ENCODE results near the gene LRRC75A.

LRRC75A gene

GRCh38 chr17:16494059-16494458 lies 2.1 kb upstream of the LRRC75A start:
- Histone ChIP-seq H3K4me1 (ENCODE audit: insufficient read depth, low read length) (peaks cover 25% of the 10 kb centered on the region), H3K27me3 (ENCODE audit: insufficient read depth, low read length, poor library complexity) (peaks cover 39% of the 10 kb centered on the region), H3K36me3 (ENCODE audit: insufficient read depth, low read length) (no peaks in the 10 kb centered on the region), H3K9ac (ENCODE audit: low read depth, low read length) (no peak overlapping the region), H2AFZ (ENCODE audit: low read depth, low read length) (no peak overlapping the region), H3K9me3 (ENCODE audit: insufficient read depth, low read length, severe bottlenecking) (no peaks in the 10 kb centered on the region), H3K4me2 (ENCODE audit: insufficient read depth, low read length) (no peak overlapping the region), H4K20me1 (ENCODE audit: insufficient read depth, low read length) (peaks cover 4% of the 10 kb centered on the region; the same call in 1 of the 2 replicates), H3K4me3 (ENCODE audit: low read depth in 1 of 2, low read length in 2 of 2) (no peak overlapping the region), H3K27ac (ENCODE audit: low read length) (no peak overlapping the region), H3K79me2 (ENCODE audit: insufficient read depth, low read length) (no peaks in the 10 kb centered on the region)
- ATAC-seq (ENCODE audit: insufficient read depth, low read depth): no peak
- DNase-seq: no peak
- TF ChIP-seq EZH2 (IDR thresholded peaks at IDR 0.05; ENCODE audit: borderline replicate concordance, low read depth, low read length, severe bottlenecking) (no peak), CTCF (IDR thresholded peaks at IDR 0.05; ENCODE audit: borderline replicate concordance, extremely low read depth, low read length, poor library complexity, severe bottlenecking) (no peak)

GRCh38 chr17:16493531-16494046 lies 1.6 kb upstream of the LRRC75A start:
- Histone ChIP-seq H3K4me2 (ENCODE audit: insufficient read depth, low read length) (no peak overlapping the region), H3K4me1 (ENCODE audit: insufficient read depth, low read length) (peaks cover 25% of the 10 kb centered on the region)

GRCh38 chr17:16492613-16493530 lies 879 bp upstream of the LRRC75A start:
- TF ChIP-seq CTCF (IDR thresholded peaks at IDR 0.05; ENCODE audit: borderline replicate concordance, extremely low read depth, low read length, poor library complexity, severe bottlenecking) (no peak), EZH2 (IDR thresholded peaks at IDR 0.05; ENCODE audit: borderline replicate concordance, low read depth, low read length, severe bottlenecking) (no peak)
- H3K9ac ChIP-seq (ENCODE audit: low read depth, low read length): peak overlapping the region; percentile 53; the same call in 1 of the 2 replicates
- H3K4me2 ChIP-seq (ENCODE audit: insufficient read depth, low read length): peak overlapping the region; percentile 73
- H3K9me3 ChIP-seq (ENCODE audit: insufficient read depth, low read length, severe bottlenecking): no peaks in the 10 kb centered on the region
- H3K4me3 ChIP-seq (ENCODE audit: low read depth in 1 of 2, low read length in 2 of 2): peak overlapping the region; percentile 12 to 55; a peak in 2 of 4 replicates
- peaks cover 5% of the 10 kb centered on the region; the same call in 1 of the 2 replicates for H4K20me1 ChIP-seq (ENCODE audit: insufficient read depth, low read length)
- H3K27ac ChIP-seq (ENCODE audit: low read length): no peak overlapping the region
- no peaks in the 10 kb centered on the region for H3K36me3 ChIP-seq (ENCODE audit: insufficient read depth, low read length)
- H3K27me3 ChIP-seq (ENCODE audit: insufficient read depth, low read length, poor library complexity): peaks cover 33% of the 10 kb centered on the region
- DNase-seq: no peak
- H3K79me2 ChIP-seq (ENCODE audit: insufficient read depth, low read length): no peaks in the 10 kb centered on the region
- peak; percentile 10; the same call in 2 of the 3 replicates for ATAC-seq (ENCODE audit: insufficient read depth, low read depth)
- peak overlapping the region; percentile 81 for H2AFZ ChIP-seq (ENCODE audit: low read depth, low read length)
- H3K4me1 ChIP-seq (ENCODE audit: insufficient read depth, low read length): peaks cover 25% of the 10 kb centered on the region

More at GRCh38 chr17:16493531-16494046, 1.6 kb upstream of the LRRC75A start:
- Histone ChIP-seq H3K27ac (ENCODE audit: low read length) (no peak overlapping the region), H3K4me3 (ENCODE audit: low read depth in 1 of 2, low read length in 2 of 2) (no peak overlapping the region), H3K27me3 (ENCODE audit: insufficient read depth, low read length, poor library complexity) (peaks cover 38% of the 10 kb centered on the region), H3K36me3 (ENCODE audit: insufficient read depth, low read length) (no peaks in the 10 kb centered on the region), H2AFZ (ENCODE audit: low read depth, low read length) (no peak overlapping the region), H3K79me2 (ENCODE audit: insufficient read depth, low read length) (no peaks in the 10 kb centered on the region), H3K9me3 (ENCODE audit: insufficient read depth, low read length, severe bottlenecking) (no peaks in the 10 kb centered on the region), H4K20me1 (ENCODE audit: insufficient read depth, low read length) (peaks cover 4% of the 10 kb centered on the region; the same call in 1 of the 2 replicates), H3K9ac (ENCODE audit: low read depth, low read length) (no peak overlapping the region)
- no peak for DNase-seq
- no peak for ATAC-seq (ENCODE audit: insufficient read depth, low read depth)
- TF ChIP-seq CTCF (IDR thresholded peaks at IDR 0.05; ENCODE audit: borderline replicate concordance, extremely low read depth, low read length, poor library complexity, severe bottlenecking): no peak
- no peak for TF ChIP-seq EZH2 (IDR thresholded peaks at IDR 0.05; ENCODE audit: borderline replicate concordance, low read depth, low read length, severe bottlenecking)
